A673 (cell line): ENCODE results near the gene KRTAP5-1. TPM values are rescaled to one million over a fixed set of nuclear protein-coding genes. Genes with fewer than 3 reads are reported as not detected.

Source experiments
- BruUV-seq: library from RNA; stranded (reverse); fragments of 400-500 nt; replicated peaks from 2 replicates; lab custom pipeline; 2021; lab: Mats Ljungman, UMichigan
- CTCF ChIA-PET: fragments of 300-600 bp; sonication (Branson Sonifier 250); formaldehyde crosslinking; loops from one replicate; lab custom pipeline; 2022; ENCODE audit warnings: antibody characterized with exemption; lab: Charles Lee
- POLR2A ChIA-PET: fragments of 300-600 bp; sonication (Branson Sonifier 250); formaldehyde crosslinking; loops from one replicate; lab custom pipeline; 2022; ENCODE audit warnings: antibody characterized with exemption; ENCODE audit not compliant: low non-redundant PET; lab: Charles Lee
- DNase-seq: peaks from one replicate; pipeline ENCODE4 v3.0.0-alpha.2; 2015; ENCODE audit warnings: low spot score
- H3K27ac ChIP-seq: fragments of 200-600 bp; sonication (generic); 2 replicates; pipeline ENCODE4 v1.5.1; 2016; ENCODE audit warnings: mixed run types, low read depth, mild to moderate bottlenecking, mixed read lengths, antibody characterized with exemption, low read length; ENCODE audit not compliant: poor library complexity, severe bottlenecking
- H3K27me3 ChIP-seq: fragments of 200-600 bp; sonication (generic); replicated peaks from 2 replicates; pipeline ENCODE4 v1.6.1; 2017; ENCODE audit warnings: mixed run types, low read depth, mild to moderate bottlenecking, mixed read lengths, antibody characterized with exemption, low read length; ENCODE audit not compliant: insufficient read depth, poor library complexity
- H3K36me3 ChIP-seq: fragments of 200-600 bp; sonication (generic); 2 replicates; pipeline ENCODE4 v1.6.1; 2016; ENCODE audit warnings: mixed run types, mild to moderate bottlenecking, mixed read lengths, antibody characterized with exemption, low read length; ENCODE audit not compliant: insufficient read depth, poor library complexity, severe bottlenecking
- H3K4me1 ChIP-seq: fragments of 200-600 bp; sonication (generic); 2 replicates; pipeline ENCODE4 v1.6.1; 2017; ENCODE audit warnings: mixed run types, mild to moderate bottlenecking, mixed read lengths, antibody characterized with exemption, low read length; ENCODE audit not compliant: insufficient read depth, poor library complexity, severe bottlenecking
- H3K4me3 ChIP-seq: fragments of 200-600 bp; sonication (generic); 2 replicates; pipeline ENCODE4 v1.5.1; 2016; ENCODE audit warnings: low read depth, mixed run types, mild to moderate bottlenecking, mixed read lengths, low read length; ENCODE audit not compliant: poor library complexity, severe bottlenecking
- H3K9me3 ChIP-seq: fragments of 200-600 bp; sonication (generic); 2 replicates; pipeline ENCODE4 v1.6.1; 2016; ENCODE audit warnings: mixed run types, low read depth, mild to moderate bottlenecking, mixed read lengths, antibody characterized with exemption, low read length; ENCODE audit not compliant: poor library complexity, severe bottlenecking
- EZH2 ChIP-seq: fragments of 200-600 bp; sonication (generic); IDR thresholded peaks from 2 replicates; pipeline ENCODE4 v1.6.1; 2017; ENCODE audit warnings: borderline replicate concordance, low read depth, mild to moderate bottlenecking, mixed read lengths, antibody characterized with exemption, low read length; ENCODE audit not compliant: poor library complexity, severe bottlenecking
- intact Hi-C: fragments of 100-400 bp; cut with micrococcal nuclease; formaldehyde crosslinking; loops from one replicate; pipeline ENCODE4 v1.10.0; 2022; ENCODE audit not compliant: unreplicated experiment
- total RNA-seq: library from RNA; stranded (reverse); gene quantifications from 2 replicates; pipeline ENCODE4 v1.2.3, GENCODE V29; 2021
- TF ChIP-seq, protein P1 (sequence below): fragments of 300-800, 200-600 bp; sonication (generic); conservative IDR thresholded peaks from 2 replicates; pipeline ENCODE4 v1.5.1; 2017; ENCODE audit warnings: low read depth, mild to moderate bottlenecking, antibody characterized with exemption, low read length, moderate library complexity, mixed read lengths

The KRTAP5-1 gene
- total RNA-seq, 1 experiment from 2014 or later = not detected

- BruUV-seq = no TSS peak
- TF ChIP-seq, protein P1, sequence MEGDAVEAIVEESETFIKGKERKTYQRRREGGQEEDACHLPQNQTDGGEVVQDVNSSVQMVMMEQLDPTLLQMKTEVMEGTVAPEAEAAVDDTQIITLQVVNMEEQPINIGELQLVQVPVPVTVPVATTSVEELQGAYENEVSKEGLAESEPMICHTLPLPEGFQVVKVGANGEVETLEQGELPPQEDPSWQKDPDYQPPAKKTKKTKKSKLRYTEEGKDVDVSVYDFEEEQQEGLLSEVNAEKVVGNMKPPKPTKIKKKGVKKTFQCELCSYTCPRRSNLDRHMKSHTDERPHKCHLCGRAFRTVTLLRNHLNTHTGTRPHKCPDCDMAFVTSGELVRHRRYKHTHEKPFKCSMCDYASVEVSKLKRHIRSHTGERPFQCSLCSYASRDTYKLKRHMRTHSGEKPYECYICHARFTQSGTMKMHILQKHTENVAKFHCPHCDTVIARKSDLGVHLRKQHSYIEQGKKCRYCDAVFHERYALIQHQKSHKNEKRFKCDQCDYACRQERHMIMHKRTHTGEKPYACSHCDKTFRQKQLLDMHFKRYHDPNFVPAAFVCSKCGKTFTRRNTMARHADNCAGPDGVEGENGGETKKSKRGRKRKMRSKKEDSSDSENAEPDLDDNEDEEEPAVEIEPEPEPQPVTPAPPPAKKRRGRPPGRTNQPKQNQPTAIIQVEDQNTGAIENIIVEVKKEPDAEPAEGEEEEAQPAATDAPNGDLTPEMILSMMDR = no peak
- intact Hi-C loops = loop anchor here (10.0 kb wide), 1 partner anchor 79 kb away; no protein-coding TSS in a partner anchor
- H3K27me3 ChIP-seq = no peaks in the 10 kb centered on the region
- ChIA-PET CTCF (no interaction called here), POLR2A (no interaction called here)
- no peaks in the 10 kb centered on the region for H3K4me1 ChIP-seq
- no peak for DNase-seq
- H3K36me3 ChIP-seq = no peaks in the 10 kb centered on the region
- no peaks in the 10 kb centered on the region for H3K9me3 ChIP-seq
- H3K4me3 ChIP-seq = no peak overlapping the region
- no peak overlapping the region for H3K27ac ChIP-seq
Measured at GRCh38 chr11:1623716-1624115, 38.6 kb upstream of the KRTAP5-1 start.

DNA sequence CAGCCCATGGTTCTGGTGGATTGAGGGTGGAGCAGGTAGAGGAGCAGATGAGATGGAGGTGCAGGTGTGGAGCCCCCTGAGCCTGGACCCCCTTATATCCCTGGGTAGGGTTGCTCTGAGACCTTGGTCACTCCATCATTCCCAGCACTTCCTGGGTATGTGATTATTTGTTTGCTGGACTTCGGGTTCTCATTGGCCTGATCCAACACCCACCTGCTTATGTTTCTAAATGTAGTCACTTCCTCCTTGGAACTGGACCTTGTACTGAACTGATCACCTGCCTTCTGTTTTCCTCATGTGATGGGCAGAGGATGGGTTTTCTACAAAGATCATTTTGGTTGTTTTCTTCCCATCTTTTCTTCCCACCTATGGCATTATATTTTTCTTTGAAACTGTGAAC, 37.0 kb upstream of the KRTAP5-1 start, which contains the start of gene KRTAP5-4:
TSS of gene KRTAP5-4 (minus strand) at position 53 of the 400 bp plus-strand sequence. CDS start at position 8, 45 bp downstream.
- ChIA-PET POLR2A (no interaction called here), CTCF (no interaction called here)
- no peak for TF ChIP-seq EZH2
- TF ChIP-seq, protein P1 = no peak
- no TSS peak for BruUV-seq
- no peaks in the 10 kb centered on the region for H3K36me3 ChIP-seq
- H3K27me3 ChIP-seq = no peaks in the 10 kb centered on the region
- DNase-seq = no peak
- H3K27ac ChIP-seq = no peak within 1 kb of the TSS
- no peaks in the 10 kb centered on the region for H3K4me1 ChIP-seq
- H3K9me3 ChIP-seq = no peaks in the 10 kb centered on the region
- no peak within 1 kb of the TSS for H3K4me3 ChIP-seq
- intact Hi-C loops = loop anchor here (10.0 kb wide), 1 partner anchor 77 kb away; no protein-coding TSS in a partner anchor

DNA sequence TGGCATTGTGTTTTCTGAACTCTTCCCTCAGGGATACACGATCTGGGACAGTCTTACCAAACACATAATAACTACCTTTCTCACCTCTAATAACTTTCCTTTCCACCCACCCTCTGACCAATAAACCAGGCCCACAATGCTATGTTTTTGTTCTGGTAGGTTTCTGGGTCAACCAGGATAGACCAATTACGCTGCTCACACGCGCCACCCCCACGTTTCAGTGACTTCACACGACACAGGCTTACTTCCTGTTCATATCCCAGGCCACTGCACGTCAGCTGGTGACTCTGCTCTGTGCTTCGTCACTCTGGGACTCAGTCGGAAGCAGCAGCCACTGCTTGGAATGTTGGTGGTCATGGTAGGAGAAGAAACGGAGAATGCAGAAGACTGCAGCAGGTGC, 34.4 kb upstream of the KRTAP5-1 start:
- H3K27me3 ChIP-seq = no peaks in the 10 kb centered on the region
- H3K27ac ChIP-seq = no peak overlapping the region
- CTCF ChIA-PET = no interaction called here
- no TSS peak for BruUV-seq
- intact Hi-C loops = no loop called here
- H3K4me1 ChIP-seq = no peaks in the 10 kb centered on the region
- no peaks in the 10 kb centered on the region for H3K36me3 ChIP-seq
- TF ChIP-seq, protein P1 = no peak
- TF ChIP-seq EZH2 = no peak
- POLR2A ChIA-PET = no interaction called here
- no peaks in the 10 kb centered on the region for H3K9me3 ChIP-seq
- DNase-seq = no peak
- no peak overlapping the region for H3K4me3 ChIP-seq
